HK-2 (cell line): ENCODE data around the gene CTNNA3.
A peak's percentile ranks its signal among the peaks of the same experiment; 100 is the strongest.

Experiments used
- DNase-seq: peaks from one replicate; pipeline ENCODE4 v3.0.0-alpha.2; 2018; ENCODE audit not compliant: unreplicated experiment

CTNNA3 gene

GRCh38 chr10:66862687-66863258, 833.2 kb downstream of the CTNNA3 start:
- DNase-seq, result no peak

- DNase-seq, result no peak
These were observed 835.5 kb downstream of the CTNNA3 start for GRCh38 chr10:66860376-66860945.

GRCh38 chr10:66852811-66853210, 843.2 kb downstream of the CTNNA3 start:
- no peak for DNase-seq

GRCh38 chr10:66848856-66849255, 847.1 kb downstream of the CTNNA3 start:
- DNase-seq, result no peak

GRCh38 chr10:66844176-66844942, 851.6 kb downstream of the CTNNA3 start:
- no peak for DNase-seq

GRCh38 chr10:66843396-66843795, 852.6 kb downstream of the CTNNA3 start:
- DNase-seq, result no peak

GRCh38 chr10:66842867-66843266, 853.1 kb downstream of the CTNNA3 start:
- no peak for DNase-seq

GRCh38 chr10:66842371-66842770, 853.6 kb downstream of the CTNNA3 start:
- no peak for DNase-seq

GRCh38 chr10:66838656-66839055, 857.3 kb downstream of the CTNNA3 start:
- DNase-seq, result no peak

GRCh38 chr10:66837990-66838389, 858.0 kb downstream of the CTNNA3 start:
- no peak for DNase-seq

- peak; percentile 18 for DNase-seq
These were observed 858.7 kb downstream of the CTNNA3 start for GRCh38 chr10:66837335-66837734.

- DNase-seq, result no peak
These were observed 859.2 kb downstream of the CTNNA3 start for GRCh38 chr10:66836771-66837170.

GRCh38 chr10:66836057-66836456, 859.9 kb downstream of the CTNNA3 start:
- peak; percentile 79 for DNase-seq

GRCh38 chr10:66835400-66835799, 860.6 kb downstream of the CTNNA3 start:
- no peak for DNase-seq

GRCh38 chr10:66834802-66835201, 861.2 kb downstream of the CTNNA3 start:
- DNase-seq, result no peak

- DNase-seq, result no peak
These were observed 862.1 kb downstream of the CTNNA3 start for GRCh38 chr10:66833861-66834260.

- DNase-seq, result no peak
These were observed 863.1 kb downstream of the CTNNA3 start for GRCh38 chr10:66832781-66833422.

- no peak for DNase-seq
These were observed 867.0 kb downstream of the CTNNA3 start for GRCh38 chr10:66828957-66829356.

GRCh38 chr10:66827353-66827752, 868.6 kb downstream of the CTNNA3 start:
- no peak for DNase-seq

- DNase-seq, result no peak
These were observed 872.7 kb downstream of the CTNNA3 start for GRCh38 chr10:66823301-66823700.

- DNase-seq, result no peak
These were observed 873.2 kb downstream of the CTNNA3 start for GRCh38 chr10:66822801-66823200.

- no peak for DNase-seq
These were observed 876.3 kb downstream of the CTNNA3 start for GRCh38 chr10:66819691-66820090.

GRCh38 chr10:66813122-66813521, 882.9 kb downstream of the CTNNA3 start:
- no peak for DNase-seq
